Left forelimb (tissue), 1 donor: ENCODE results near the gene ASB3.
"Not testable (repeated sequence)": the region's sequence is repeated elsewhere in the genome, so short reads cannot be mapped to it uniquely, and the experiment has no call there.

Source experiments
- DNase-seq: peaks from one replicate; pipeline ENCODE4 v3.0.0-alpha.2; 2018; ENCODE audit warnings: low spot score

Gene ASB3

DNA sequence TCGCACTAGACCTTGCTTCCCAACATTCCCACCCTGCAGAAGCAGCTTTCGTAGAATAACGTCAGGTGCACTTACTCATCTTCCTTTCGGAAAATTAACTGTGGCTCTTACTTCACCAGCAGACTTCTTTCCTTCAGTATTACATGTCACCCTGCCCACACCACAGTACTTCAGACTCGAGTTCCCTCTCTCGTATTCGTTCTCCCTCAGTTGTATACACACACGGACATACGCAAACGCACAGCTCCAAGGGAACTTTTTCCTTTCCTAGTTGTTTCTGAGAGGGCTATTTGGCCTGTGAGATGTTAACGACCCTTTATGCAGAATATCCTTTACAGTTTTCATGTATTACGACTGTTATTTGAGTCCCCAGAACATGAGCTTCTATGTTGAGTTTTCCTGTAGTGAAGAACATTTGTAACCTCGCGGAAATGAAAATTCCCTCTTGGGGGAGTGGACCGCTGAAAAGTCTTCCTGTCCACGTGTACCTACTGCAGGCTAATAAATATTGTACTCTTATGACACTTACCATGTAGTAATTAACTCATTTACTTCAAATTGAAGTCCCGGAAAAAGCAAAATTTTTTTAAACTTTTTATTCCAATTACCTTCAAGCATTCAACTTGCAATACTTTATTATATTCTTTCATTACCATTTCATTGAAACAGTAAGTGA lies 999 bp upstream of the ASB3 start:
- no peak for DNase-seq

DNA sequence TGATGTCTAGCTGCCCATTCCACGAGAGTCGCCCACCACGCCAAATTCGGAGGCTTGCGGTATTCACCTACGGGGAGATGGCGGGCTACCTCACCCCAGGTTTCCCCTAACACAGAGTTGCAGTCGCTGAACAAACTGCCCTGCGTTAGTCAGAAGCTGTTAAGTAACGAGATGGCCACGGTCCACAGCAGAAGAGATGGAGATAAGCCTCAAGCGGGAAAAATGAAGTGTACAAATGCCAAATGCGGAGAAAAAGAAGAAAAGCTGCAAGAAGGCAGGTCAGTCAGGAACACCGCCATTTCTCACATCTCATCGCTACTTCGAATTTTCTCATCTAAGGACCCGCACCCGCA lies 425 bp downstream of the ASB3 start:
- DNase-seq, result peak; percentile 69

DNA sequence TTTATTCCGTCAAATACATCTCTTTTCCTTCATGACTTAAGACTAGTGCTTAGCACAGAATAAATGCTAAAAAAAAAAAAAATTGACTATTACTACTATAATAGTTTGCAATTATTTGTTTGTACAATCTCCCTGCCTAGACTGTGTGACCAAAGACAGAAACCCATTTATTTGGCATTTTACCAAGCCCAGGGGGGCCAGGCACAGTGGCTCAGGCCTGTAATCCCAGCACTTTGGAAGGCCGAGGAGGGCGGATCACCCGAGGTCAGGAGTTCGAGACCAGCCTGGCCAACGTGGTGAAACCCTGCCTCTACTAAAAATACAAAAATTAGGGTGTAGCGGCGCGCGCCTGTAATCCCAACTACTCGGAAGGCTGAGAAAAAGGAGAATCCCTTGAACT lies 1.4 kb downstream of the ASB3 start:
- no peak for DNase-seq

DNA sequence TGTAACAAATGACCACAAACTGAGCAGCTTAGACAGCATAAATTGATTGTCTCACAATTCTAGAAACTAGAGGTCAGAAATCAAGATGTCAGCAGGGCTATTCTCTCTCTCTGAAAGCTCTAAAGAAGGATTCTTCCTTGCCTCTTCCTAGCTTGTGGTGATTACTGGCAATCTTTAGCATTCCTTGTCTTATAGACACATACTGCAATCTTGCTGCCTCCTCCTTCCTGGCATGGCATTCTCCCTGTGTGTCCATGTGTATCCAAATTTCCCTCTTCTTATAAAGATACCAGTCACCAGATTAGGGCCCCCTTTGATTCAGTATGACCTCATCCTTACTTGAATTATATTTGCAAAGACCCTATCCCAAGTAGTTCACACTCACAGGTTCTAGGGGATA lies 2.3 kb downstream of the ASB3 start:
- DNase-seq, result no peak

DNA sequence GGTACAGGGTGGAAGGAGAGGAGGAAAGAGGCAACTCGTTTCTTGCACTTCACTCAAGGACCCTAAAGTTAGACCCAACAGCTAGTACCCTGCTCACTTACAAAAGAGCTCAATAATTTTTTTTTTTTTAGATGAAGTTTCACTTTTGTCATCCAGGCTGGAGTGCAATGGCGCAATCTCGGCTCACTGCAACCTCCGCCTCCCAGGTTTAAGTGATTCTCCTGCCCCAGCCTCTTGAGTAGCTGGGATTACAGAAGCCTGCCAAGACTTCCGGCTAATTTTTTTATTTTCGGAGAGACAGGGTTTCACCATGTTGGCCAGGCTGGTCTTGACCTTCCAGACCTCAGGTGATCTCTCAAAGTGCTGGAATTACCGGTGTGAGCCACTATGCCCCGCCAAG lies 4.1 kb downstream of the ASB3 start:
- DNase-seq, result no peak

DNA sequence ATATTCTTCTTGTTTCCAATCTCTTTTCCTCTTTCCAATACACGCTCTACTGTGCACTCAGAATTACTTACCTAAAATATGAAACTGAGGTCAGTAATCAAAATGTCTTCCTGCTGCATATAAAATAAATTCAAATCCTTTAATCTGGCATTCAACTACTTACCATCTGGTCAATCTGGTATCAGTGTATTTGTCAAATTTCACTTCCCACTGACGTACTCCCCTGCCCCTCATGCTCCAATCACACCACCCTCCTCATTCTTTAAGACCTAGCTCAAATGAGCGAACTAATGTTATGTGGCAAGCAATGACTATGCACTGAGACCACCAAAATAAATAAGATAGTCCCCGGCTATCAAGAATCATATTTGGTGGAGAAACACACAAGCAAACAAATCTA lies 6.7 kb downstream of the ASB3 start:
- no peak for DNase-seq

DNA sequence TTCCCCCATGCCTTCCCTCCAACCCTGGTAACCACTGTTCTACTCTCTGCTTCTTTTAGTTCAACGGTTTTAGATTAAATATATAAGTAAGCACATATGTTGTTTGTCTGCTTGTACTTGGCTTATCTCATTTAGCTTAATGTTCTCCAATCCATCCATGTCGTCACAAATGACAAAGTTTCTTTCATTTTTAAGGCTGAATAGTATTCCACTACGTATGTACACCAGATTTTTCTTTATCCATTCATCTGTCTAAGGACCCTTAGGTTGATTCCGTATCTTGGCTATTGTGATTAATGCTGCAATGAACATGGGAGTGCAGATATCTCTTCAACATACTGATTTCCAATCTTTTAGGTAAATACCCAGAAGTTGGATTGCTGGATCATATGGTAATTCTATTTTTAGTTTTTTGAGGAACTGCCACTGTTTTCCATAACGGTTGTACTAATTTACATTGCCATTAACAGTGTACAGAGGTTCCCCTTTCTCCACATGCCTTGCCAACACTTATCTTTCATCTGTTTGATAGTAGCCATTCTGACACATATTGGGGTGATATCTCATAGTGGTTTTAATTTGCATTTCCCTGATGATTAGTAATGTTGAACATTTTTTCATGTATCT lies 8.1 kb downstream of the ASB3 start:
- DNase-seq, result no peak

DNA sequence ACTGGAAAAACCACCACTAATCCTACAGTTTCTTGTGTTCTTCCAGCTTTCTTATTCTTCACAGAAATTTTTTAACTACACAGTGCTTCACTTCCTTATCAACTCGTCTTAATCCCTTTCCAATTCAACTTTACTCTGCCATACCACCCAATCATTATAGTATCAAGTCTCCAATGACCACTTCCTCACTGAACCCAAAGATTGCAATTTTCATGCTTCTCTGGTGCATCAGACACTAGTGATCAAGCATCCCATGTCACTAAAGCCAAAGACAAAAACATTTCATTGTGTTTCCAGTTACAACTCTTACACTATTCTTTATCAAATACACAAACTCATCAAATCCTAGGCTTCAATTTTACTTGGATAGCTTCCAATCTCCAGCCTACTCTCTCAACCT lies 9.6 kb downstream of the ASB3 start:
- DNase-seq, result no peak

DNA sequence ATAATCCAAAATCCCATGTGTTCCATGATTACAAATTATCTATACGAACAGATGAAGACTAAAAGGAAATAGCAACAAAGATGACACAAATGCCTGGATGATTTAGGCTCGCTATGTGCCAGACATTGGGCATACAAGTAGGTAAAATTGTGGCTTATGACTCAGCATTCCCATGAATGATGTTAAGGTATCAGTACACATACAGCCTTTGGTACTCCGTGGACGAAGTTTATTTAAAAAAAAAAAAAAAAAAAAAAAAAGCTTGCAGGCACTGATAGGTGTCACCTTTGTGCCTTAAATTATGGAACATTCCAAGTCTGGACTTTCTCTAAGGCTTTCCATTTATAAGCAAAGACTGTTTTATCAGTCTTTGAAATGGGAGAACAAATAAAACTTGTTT lies 16.5 kb downstream of the ASB3 start:
- DNase-seq, result no peak

DNA sequence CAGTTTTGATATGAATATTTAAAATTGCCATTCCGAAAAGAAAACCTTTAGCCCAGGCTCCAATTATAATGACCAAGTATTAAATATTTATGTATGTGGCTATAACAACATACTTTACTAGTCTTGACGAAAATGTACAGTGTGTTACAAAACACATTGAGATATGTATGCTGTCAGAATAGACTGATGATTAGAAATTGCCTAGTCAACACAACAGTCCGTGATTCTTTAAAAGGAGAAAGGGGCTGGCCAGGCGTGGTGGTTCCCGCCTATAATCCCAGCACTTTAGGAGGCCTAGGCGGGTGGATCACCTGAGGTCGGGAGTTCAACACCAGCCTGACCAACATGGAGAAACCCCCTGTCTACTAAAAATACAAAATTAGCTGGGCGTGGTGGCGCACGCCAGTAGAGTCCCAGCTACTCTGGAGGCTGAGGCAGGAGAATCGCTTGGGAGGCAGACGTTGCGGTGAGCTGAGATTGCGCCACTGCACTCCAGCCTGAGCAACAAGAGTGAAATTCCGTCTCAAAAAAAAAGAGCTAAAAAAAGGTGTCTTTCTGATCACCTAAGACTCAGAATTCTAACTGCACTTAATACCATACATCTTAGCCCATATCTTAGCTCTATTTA lies 17.3 kb downstream of the ASB3 start:
- no peak for DNase-seq

DNA sequence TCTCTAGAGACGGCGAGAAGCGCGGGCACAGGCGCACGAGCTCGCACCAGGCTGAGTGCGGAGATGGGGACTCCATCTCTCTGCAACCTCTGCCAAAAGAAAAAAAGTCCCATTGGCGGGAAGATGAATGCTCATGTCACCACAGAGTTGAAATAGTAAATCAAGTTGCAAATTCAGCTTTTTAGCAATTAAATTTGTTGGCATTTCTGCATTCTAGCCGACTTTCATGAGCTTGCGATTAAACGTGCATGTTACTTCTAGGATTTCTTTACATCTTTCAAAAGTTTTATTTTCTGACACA lies 18.6 kb downstream of the ASB3 start:
- no peak for DNase-seq

DNA sequence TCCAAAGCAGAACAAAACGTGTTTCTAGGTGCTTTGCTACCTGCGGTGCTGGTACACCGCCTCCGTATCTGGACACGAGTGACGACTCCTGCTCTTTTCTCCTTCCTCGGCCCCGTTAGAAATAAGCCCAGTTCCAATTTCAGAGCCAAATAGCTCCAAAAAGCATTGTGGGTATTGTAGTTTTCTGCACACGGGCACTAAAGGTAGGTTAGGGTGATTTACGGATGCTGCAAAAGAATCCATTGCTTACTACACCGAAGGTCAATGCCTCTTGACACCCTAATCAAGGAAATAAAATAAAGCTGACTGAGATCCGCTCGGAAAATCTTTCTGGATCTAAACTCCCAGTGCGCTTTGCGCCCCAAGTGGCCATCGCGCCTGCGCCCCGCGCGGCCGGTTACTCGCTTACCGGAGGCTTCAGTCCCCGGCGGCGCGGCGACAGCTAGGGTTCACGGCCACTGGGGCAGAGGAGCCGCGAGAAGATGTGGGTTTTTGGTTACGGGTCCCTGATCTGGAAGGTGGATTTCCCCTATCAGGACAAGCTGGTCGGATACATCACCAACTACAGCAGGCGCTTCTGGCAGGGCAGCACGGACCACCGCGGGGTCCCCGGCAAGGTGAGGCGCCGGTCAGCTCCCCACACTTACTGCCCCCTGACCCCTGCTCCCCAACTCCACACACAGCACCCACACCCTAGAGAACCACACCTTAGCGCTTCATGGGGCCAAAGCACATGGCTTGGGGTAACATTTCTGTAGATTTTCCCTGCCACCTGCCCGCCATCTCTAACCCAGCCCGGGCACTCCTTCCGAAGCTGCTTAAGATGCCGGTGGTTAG lies 19.1 kb downstream of the ASB3 start, which contains the start of gene CHAC2:
CHAC2 (plus strand) TSS at position 400 of the 837 bp plus-strand sequence; CDS start at position 483, 83 bp downstream.
- DNase-seq, result peak; percentile 87

DNA sequence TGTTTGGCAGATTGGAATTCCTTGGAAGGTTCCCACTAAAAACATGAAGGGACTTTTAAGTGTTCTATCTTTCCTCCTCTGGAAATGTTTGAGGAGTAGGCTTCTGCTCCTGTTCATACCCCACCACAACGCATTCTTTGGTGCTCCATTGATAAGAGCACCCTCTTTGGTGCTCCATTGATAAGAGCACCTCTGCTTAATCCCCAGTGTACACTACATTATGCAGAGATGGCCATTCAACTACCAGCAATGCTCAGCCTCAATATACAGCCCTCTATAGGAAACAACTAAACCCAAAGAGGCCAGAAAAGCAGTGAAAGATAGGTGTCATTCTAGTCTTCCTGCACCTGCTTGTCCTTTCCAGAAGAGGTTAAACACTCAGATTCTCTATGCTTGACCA lies 21.0 kb downstream of the ASB3 start:
- DNase-seq, result no peak

DNA sequence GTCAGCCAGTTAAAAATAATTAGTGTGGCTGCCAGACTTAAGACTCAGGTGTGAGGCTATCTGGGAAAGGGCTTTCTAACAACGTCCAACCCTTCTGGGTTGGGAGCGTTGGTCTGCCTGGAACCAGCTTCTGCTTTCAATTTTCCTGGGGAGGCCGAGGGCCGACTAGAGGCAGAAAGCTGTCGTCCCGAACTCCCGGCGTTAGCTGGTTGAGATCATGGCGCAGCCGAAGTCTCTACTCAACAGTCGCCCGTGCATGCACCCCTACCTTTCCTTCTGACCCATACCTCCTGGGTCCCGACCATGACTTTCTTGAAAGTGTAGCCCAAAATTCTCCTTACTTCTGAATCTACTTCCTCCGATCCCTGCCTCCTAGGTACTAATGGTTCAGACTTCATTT lies 29.5 kb downstream of the ASB3 start:
- DNase-seq, result not testable (repeated sequence)

DNA sequence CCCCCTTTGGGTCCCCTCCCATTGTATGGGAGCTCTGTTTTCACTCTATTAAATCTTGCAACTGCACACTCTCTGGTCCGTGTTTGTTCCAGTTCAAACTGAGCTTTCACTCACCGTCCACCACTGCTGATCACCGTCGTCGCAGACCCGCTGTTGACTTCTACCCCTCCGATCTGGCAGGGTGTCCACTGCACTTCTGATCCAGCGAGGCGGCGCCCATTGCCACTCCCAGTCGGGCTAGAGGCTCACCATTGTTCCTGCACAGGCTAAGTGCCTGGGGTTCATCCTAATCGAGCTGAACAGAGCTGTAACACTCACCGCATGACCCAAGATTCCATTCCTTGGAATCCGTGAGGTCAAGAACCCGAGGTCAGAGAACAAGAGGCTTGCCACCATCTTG lies 30.1 kb downstream of the ASB3 start:
- DNase-seq, result no peak

DNA sequence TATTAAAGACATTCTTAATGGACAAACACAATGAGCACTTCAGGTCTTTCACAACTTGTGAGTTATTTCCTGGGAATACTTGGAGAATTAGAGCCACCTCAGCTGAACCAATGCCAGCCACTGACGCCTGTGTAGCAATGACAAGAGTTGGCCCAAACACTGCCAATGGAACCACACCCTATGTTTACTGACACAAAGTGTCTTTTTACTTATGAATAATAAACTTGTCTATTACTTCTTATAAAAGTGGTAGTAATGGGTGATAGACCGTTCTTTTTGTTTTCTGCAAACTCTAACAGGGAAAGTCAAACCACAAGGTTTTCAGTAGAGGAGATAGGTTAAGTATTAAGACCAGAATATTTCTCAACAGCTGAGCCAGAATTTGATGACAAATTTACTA lies 31.6 kb downstream of the ASB3 start:
- DNase-seq, result no peak

DNA sequence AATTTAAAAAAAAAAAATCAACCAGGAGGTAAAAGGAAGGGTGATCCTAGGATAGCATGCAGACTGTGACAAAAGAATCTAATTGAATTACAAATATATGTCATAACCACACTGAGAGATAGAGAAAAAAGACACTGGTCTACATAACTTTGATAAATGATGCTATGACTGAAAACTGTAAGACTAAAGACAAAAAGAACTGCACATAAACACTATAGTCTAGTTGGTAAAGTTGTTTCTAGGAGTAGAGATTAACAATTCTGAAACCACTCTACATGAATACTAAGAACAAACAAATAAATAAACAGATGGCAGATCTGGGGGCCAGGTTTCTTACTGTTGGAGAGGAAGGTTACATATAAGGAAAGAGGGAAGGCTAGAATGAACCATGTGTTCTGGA lies 33.7 kb downstream of the ASB3 start:
- no peak for DNase-seq

DNA sequence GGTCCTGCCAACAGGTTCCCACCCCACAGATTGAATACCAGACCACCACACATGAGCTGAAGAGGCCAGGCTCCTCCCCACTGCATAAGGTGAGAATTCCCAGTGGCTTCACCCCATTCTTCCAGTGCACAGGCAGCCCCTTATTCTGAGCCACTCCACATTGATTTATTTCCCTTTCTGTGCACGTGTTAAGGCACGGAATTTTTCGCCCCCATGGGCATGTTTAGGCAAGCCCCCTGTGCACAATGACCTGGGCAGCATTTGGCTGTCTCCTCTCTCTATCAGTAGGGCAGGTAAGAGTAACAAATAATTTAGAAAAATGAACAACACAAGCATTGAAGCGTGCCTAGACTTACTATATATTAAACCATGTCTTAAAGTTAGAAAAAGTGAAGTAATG lies 34.4 kb downstream of the ASB3 start:
- no peak for DNase-seq

DNA sequence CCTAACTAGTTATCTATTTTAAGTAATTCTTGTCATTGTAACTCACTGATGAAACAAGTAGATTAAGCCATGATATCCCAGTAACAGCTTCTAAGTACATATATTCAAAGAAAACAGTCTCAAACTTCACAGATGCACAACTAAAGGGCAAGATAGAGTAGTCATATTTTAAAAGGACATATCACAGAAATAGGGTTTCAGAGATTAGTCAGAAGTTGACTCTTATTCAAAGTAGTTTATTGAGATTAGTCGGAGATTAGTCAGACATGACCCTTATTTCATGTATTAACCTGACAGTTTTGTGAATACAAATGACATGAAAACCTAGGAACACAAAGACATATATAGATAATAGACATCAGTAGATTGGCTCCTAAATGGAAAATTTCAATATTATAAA lies 35.0 kb downstream of the ASB3 start:
- DNase-seq, result no peak

DNA sequence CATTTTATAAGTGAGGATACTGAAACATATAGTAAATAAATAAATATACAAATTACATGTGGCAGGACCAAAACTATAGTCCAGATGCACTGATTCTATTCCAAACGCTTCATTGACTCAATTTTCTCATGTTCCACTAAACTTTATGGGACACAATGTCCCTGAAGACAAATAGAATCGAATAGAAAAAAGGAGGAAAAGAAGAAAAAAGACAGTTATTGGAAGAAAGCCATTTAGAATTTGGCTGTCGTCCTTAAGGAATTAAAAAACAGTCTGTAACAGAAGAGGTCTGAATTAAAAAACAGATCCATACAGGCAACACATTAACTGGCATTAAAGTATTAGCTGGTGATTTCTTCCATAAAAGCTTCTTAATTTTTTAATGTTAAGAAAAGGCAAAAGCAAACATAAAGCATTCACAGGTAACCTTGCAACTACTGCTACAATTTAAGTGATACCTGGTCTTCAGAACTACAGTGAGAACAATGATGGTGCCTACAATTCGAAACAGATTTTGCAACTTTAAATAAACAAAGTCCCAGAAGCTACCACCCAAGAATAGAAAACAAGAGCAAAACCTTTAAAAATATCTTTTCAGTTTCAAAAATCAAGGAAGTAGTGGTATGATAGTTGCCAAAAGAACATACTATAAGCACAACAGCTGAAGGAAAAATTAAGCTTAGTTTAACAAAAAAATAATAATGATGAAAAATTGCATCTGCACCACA lies 36.5 kb downstream of the ASB3 start:
- no peak for DNase-seq

DNA sequence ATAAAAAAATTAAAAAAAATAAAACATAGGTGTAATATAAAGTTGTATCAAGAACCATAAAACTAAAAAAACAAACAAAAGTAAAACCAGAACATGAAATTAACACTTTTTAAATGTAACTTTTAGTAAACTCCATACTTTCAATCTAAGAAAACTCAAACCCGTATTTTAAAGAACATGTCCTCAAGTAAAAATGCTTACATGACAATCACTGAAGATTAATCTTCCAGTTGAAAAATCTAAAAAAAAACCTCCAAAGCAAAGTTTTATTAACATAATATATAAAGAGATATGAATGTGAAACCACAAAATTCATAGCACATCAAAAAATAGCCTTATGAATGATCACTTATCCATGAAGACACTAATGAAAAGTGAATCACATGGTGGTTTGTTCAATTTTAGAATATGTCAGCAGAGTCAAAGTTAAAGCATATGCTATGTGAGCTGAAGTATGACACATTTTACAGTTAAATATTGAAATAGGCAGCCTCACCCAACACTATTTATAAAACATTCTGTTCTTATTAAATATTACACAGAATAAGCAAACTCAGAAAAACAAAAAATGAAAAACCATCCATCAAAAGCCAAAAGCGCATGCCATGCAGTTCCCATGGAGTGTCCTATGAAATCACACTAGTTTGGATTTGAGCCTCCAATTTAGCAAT lies 42.2 kb downstream of the ASB3 start:
- no peak for DNase-seq

DNA sequence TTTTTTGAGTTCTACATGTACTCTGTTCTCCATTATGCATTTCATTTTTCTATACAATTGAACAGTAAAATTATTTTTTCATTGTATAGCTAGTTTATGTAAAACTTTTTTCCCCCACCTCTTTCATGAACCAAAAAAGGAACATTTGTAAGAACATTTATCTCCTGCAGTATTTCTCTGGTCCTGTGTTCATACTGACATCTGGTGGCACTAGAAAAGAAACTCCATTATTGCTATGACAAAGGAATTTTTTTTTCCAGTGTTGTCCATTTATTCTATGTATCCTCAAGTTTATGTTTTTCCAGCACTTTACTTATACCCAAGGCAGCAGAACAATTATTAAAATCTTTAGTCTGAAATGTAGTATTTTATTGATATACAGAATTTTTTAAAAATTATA lies 46.6 kb downstream of the ASB3 start:
- DNase-seq, result no peak
